Right lobe of liver (tissue), 6 donors: ENCODE results near the gene KATNIP. TPM values are rescaled to one million over a fixed set of nuclear protein-coding genes. Genes with fewer than 3 reads are reported as not detected.

Source experiments
- ATAC-seq, 4 donors: fragments of 200-7000 bp; cut with Tn5 transposase; one replicate each; pipeline ENCODE4 v1.9.1; 2020; ENCODE audit warnings: mild to moderate bottlenecking in 4 of 4, moderate library complexity in 4 of 4
- DNase-seq, 3 donors: peaks; one replicate each; pipeline ENCODE4 v3.0.0-alpha.2; 2020
- H3K27ac ChIP-seq, 3 donors: fragments of 200-600 bp; one replicate each; pipeline ENCODE4 v1.8.0; 2022
- H3K27me3 ChIP-seq, 2 donors: fragments of 200-600 bp; one replicate each; pipeline ENCODE4 v1.8.0; 2022
- H3K36me3 ChIP-seq, 4 donors: fragments of 200-600 bp; sonication (generic) in 1 of 4; one replicate each; pipeline versions ENCODE4 v1.5.1 to v1.8.0; 2017 to 2022; ENCODE audit warnings: control low read depth in 1 of 4
- H3K4me1 ChIP-seq, 4 donors: fragments of 200-600 bp; sonication (generic) in 1 of 4; one replicate each; pipeline versions ENCODE4 v1.5.1 to v1.8.0; 2017 to 2022; ENCODE audit warnings: control low read depth in 1 of 4
- H3K4me3 ChIP-seq, 3 donors: fragments of 200-600 bp; one replicate each; pipeline ENCODE4 v1.8.0; 2022
- H3K9me3 ChIP-seq, 4 donors: fragments of 200-600 bp; sonication (generic) in 1 of 4; one replicate each; pipeline versions ENCODE4 v1.5.1 to v1.8.0; 2017 to 2022; ENCODE audit warnings: control low read depth in 1 of 4
- CTCF ChIP-seq, 4 donors: fragments of 200-600 bp in 3 of 4; fragments of 450-650 bp in 1 of 4; IDR thresholded peaks; one replicate each; pipeline versions ENCODE4 v1.5.1 to v1.8.0; 2016 to 2022; ENCODE audit warnings: antibody characterized with exemption in 4 of 4, mild to moderate bottlenecking in 2 of 4
- POLR2A ChIP-seq: fragments of 450-650 bp; IDR thresholded peaks from one replicate; pipeline ENCODE4 v1.6.1; 2017; ENCODE audit warnings: antibody characterized with exemption, mild to moderate bottlenecking
- WGBS: methylation state at CpG from one replicate; pipeline ENCODE4 v1.1.6; 2018; ENCODE audit warnings: low coverage, low lambda C conversion rate; ENCODE audit not compliant: insufficient coverage; ENCODE audit errors: missing lambda C conversion rate; 5-methylcytosine and 5-hydroxymethylcytosine counted together
- intact Hi-C, 2 donors: fragments of 100-400 bp; cut with DNase I; formaldehyde crosslinking; loops; one replicate each; pipeline versions ENCODE4 v1.11.2 to v1.14.1; 2022
- total RNA-seq, 6 experiments: library from RNA; depleted of rRNA in 2 of 6; stranded (reverse); fragments of >200 nt in 2 of 6; fragmentation: NEBNext Ultra II Directional in 3 of 6; extraction: Animal tissue kit (Norgen Biotek cat#: 25700) in 3 of 6; gene quantifications; one replicate each; pipeline versions ENCODE4 v1.1.0 to v1.2.4, GENCODE V29; 2016 to 2023
- donor health status: DM: no; HTN: yes; CAD: no.
- donor health status: DM: no; HTN: no; CAD: no.
- donor health status: DM: no; HTN: no; CAD: no.
- donor health status: DM: no; HTN: yes; CAD: no.
- donor health status: DM: no; HTN: yes; CAD: no.

The KATNIP gene
- total RNA-seq, 6 experiments from 2014 or later, result 6.1 to 10.2 (median 7.6) TPM

GRCh38 chr16:27571433-27572326 lies 21.7 kb downstream of the KATNIP start:
- intact Hi-C loops, result no loop called here
- no peak for ATAC-seq
- 87% methylated on average over 4 of the region's 8 CpGs for WGBS
- H3K4me3 ChIP-seq, result no peak overlapping the region
- TF ChIP-seq CTCF (IDR thresholded peaks at IDR 0.05), result no peak
- TF ChIP-seq POLR2A, result no peak
- no peaks in the 10 kb centered on the region for H3K36me3 ChIP-seq
- no peaks in the 10 kb centered on the region for H3K9me3 ChIP-seq
- no peaks in the 10 kb centered on the region for H3K27me3 ChIP-seq
- no peak overlapping the region for H3K27ac ChIP-seq
- DNase-seq, result no peak
- no peaks in the 10 kb centered on the region for H3K4me1 ChIP-seq

DNA sequence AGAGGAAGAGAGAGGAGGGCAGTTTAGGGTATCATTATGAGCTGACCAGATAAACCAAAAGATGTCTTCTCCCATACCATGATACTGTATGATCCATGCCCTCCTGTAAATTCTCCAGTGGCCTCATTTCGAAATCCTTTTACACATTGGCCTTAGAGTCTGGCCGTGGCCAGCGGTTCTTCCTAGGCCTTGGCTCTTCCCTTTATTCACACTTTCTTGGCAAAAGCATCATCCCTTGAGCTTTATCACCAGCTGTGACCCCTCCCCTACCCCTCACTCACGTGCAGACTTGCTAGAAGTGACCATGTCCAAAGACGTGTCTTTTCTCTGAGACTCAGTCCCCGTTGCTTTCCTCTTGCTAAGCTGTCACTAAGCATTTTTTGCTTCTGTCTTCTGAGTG lies 22.8 kb downstream of the KATNIP start:
- intact Hi-C loops, result no loop called here
- DNase-seq (no peak), ATAC-seq (no peak)
- no peak overlapping the region for H3K27ac ChIP-seq
- no peak for TF ChIP-seq POLR2A
- no peak for TF ChIP-seq CTCF (IDR thresholded peaks at IDR 0.05)
- no peaks in the 10 kb centered on the region for H3K9me3 ChIP-seq
- H3K27me3 ChIP-seq, result no peaks in the 10 kb centered on the region
- WGBS, result 89% methylated on average over 4 of the region's 6 CpGs
- H3K36me3 ChIP-seq, result no peaks in the 10 kb centered on the region
- no peak overlapping the region for H3K4me3 ChIP-seq
- H3K4me1 ChIP-seq, result no peaks in the 10 kb centered on the region

- Histone ChIP-seq H3K4me1 (no peaks in the 10 kb centered on the region), H3K36me3 (no peaks in the 10 kb centered on the region), H3K4me3 (no peak overlapping the region), H3K27ac (no peak overlapping the region), H3K9me3 (no peaks in the 10 kb centered on the region), H3K27me3 (no peaks in the 10 kb centered on the region)
- WGBS, result 53% methylated on average over 3 of the region's 5 CpGs
- TF ChIP-seq POLR2A (no peak), CTCF (IDR thresholded peaks at IDR 0.05) (no peak)
- ATAC-seq (no peak), DNase-seq (no peak)
- intact Hi-C loops, result no loop called here
These were observed 26.8 kb downstream of the KATNIP start for GRCh38 chr16:27576729-27577128.

- Histone ChIP-seq H3K4me3 (no peak overlapping the region), H3K27ac (no peak overlapping the region), H3K27me3 (no peaks in the 10 kb centered on the region), H3K9me3 (no peaks in the 10 kb centered on the region), H3K4me1 (no peaks in the 10 kb centered on the region), H3K36me3 (no peaks in the 10 kb centered on the region)
- no peak for DNase-seq
- intact Hi-C loops, result no loop called here
- 81% methylated on average over 4 of the region's 4 CpGs for WGBS
- TF ChIP-seq POLR2A, result no peak
- TF ChIP-seq CTCF (IDR thresholded peaks at IDR 0.05), result no peak
- peak in 1 of 4 donors; percentile 22 for ATAC-seq
These were observed 29.4 kb downstream of the KATNIP start for GRCh38 chr16:27579087-27579980.
